Osteoblast (primary cell): ENCODE measurements around the gene FGD5. TPM values are rescaled to one million over a fixed set of nuclear protein-coding genes. Genes with fewer than 3 reads are reported as not detected.

Experiments
- DNase-seq: peaks from one replicate; pipeline ENCODE4 v3.0.0; 2011; ENCODE audit warnings: low spot score, mixed read lengths; ENCODE audit not compliant: insufficient read length; ENCODE audit errors: missing footprints
- H2AFZ ChIP-seq: 2 replicates; pipeline ENCODE4 v1.6.0; 2011; ENCODE audit warnings: mild to moderate bottlenecking, low read length
- H3K27ac ChIP-seq: 2 replicates; pipeline ENCODE4 v1.5.1; 2011; ENCODE audit warnings: mild to moderate bottlenecking, low read depth, low read length, moderate library complexity
- H3K27me3 ChIP-seq: 2 replicates; pipeline ENCODE4 v1.6.0; 2012; ENCODE audit warnings: mild to moderate bottlenecking, control low read depth, inconsistent platforms, low read length, moderate library complexity; ENCODE audit not compliant: insufficient read depth
- H3K36me3 ChIP-seq: 2 replicates; pipeline ENCODE4 v1.5.1; 2011; ENCODE audit warnings: mild to moderate bottlenecking, low read length, control low read depth, moderate library complexity; ENCODE audit not compliant: insufficient read depth
- H3K4me1 ChIP-seq: 2 replicates; pipeline ENCODE4 v1.5.1; 2011; ENCODE audit warnings: mild to moderate bottlenecking, low read length, control low read depth, moderate library complexity; ENCODE audit not compliant: insufficient read depth
- H3K4me2 ChIP-seq: 2 replicates; pipeline ENCODE4 v1.6.0; 2011; ENCODE audit warnings: mild to moderate bottlenecking, low read length; ENCODE audit not compliant: insufficient read depth
- H3K4me3 ChIP-seq: fragments of 200-600 bp; sonication (generic); 3 replicates; pipeline ENCODE4 v1.5.1; 2012; ENCODE audit warnings: mild to moderate bottlenecking, low read length, inconsistent platforms; ENCODE audit not compliant: insufficient read depth
- H3K79me2 ChIP-seq: 2 replicates; pipeline ENCODE4 v1.6.0; 2012; ENCODE audit warnings: mild to moderate bottlenecking, low read length, control low read depth, inconsistent platforms; ENCODE audit not compliant: insufficient read depth
- H3K9me3 ChIP-seq: 2 replicates; pipeline ENCODE4 v1.5.1; 2011; ENCODE audit warnings: low read depth, low read length, control low read depth
- H4K20me1 ChIP-seq: 2 replicates; pipeline ENCODE4 v1.6.0; 2012; ENCODE audit warnings: mild to moderate bottlenecking, low read length, control low read depth; ENCODE audit not compliant: insufficient read depth
- total RNA-seq: library from RNA; depleted of rRNA; stranded (reverse); fragments of >200 nt; gene quantifications from 2 replicates; pipeline ENCODE4 v1.2.3, GENCODE V29; 2012
- TF ChIP-seq, protein P1 (sequence below): IDR thresholded peaks from 2 replicates; pipeline ENCODE4 v1.5.1; 2011; ENCODE audit warnings: mild to moderate bottlenecking, low read depth, low read length, moderate library complexity; ENCODE audit errors: extremely low read depth

FGD5 gene
- total RNA-seq, 1 donor, result under 0.01 TPM

DNA sequence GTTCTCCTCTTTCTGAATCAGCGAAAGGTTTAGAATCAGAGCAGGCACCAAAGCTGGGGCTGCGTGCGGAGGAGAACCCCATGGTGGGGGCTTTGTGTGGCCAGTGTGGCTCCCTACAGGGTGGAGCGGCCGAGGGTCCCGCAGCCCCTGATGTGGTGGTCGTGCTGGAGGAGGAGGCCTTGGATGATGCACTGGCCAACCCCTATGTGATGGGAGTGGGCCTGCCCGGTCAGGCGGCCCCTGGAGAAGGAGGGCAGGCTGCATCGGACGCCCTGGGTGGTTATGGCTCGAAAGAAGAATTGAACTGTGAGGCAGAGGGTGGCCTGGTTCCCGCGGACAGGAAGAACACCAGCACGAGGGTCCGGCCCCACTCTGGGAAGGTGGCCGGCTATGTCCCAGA is 1.4 kb downstream of the FGD5 start:
- H3K4me1 ChIP-seq, result no peaks in the 10 kb centered on the region
- no peak overlapping the region for H3K4me3 ChIP-seq
- no peaks in the 10 kb centered on the region for H3K79me2 ChIP-seq
- H3K27ac ChIP-seq, result no peak overlapping the region
- H3K36me3 ChIP-seq, result no peaks in the 10 kb centered on the region
- no peak overlapping the region for H2AFZ ChIP-seq
- TF ChIP-seq, protein P1, sequence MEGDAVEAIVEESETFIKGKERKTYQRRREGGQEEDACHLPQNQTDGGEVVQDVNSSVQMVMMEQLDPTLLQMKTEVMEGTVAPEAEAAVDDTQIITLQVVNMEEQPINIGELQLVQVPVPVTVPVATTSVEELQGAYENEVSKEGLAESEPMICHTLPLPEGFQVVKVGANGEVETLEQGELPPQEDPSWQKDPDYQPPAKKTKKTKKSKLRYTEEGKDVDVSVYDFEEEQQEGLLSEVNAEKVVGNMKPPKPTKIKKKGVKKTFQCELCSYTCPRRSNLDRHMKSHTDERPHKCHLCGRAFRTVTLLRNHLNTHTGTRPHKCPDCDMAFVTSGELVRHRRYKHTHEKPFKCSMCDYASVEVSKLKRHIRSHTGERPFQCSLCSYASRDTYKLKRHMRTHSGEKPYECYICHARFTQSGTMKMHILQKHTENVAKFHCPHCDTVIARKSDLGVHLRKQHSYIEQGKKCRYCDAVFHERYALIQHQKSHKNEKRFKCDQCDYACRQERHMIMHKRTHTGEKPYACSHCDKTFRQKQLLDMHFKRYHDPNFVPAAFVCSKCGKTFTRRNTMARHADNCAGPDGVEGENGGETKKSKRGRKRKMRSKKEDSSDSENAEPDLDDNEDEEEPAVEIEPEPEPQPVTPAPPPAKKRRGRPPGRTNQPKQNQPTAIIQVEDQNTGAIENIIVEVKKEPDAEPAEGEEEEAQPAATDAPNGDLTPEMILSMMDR, result no peak
- no peak for DNase-seq
- no peaks in the 10 kb centered on the region for H3K9me3 ChIP-seq
- no peak overlapping the region for H3K4me2 ChIP-seq
- peaks cover 6% of the 10 kb centered on the region for H3K27me3 ChIP-seq
- H4K20me1 ChIP-seq, result no peaks in the 10 kb centered on the region

DNA sequence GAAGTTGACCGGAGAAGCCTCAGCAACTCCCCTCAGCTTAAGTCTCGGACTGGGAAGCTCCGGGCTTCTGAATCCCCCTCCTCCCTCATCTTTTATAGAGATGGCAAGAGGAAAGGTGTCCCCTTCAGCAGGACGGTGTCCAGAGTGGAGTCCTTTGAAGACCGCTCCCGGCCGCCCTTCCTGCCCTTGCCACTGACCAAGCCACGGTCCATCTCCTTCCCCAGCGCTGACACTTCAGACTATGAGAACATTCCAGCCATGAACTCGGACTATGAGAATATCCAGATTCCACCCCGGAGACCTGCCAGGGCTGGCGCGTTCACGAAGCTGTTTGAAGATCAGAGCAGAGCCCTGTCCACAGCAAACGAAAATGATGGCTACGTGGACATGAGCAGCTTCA is 2.4 kb downstream of the FGD5 start:
- no peak overlapping the region for H2AFZ ChIP-seq
- TF ChIP-seq, protein P1, result no peak
- H3K4me3 ChIP-seq, result no peak overlapping the region
- no peak overlapping the region for H3K27ac ChIP-seq
- H3K4me1 ChIP-seq, result no peaks in the 10 kb centered on the region
- no peak for DNase-seq
- H3K79me2 ChIP-seq, result no peaks in the 10 kb centered on the region
- no peaks in the 10 kb centered on the region for H3K9me3 ChIP-seq
- H3K27me3 ChIP-seq, result peaks cover 6% of the 10 kb centered on the region
- no peaks in the 10 kb centered on the region for H4K20me1 ChIP-seq
- H3K36me3 ChIP-seq, result no peaks in the 10 kb centered on the region
- no peak overlapping the region for H3K4me2 ChIP-seq

DNA sequence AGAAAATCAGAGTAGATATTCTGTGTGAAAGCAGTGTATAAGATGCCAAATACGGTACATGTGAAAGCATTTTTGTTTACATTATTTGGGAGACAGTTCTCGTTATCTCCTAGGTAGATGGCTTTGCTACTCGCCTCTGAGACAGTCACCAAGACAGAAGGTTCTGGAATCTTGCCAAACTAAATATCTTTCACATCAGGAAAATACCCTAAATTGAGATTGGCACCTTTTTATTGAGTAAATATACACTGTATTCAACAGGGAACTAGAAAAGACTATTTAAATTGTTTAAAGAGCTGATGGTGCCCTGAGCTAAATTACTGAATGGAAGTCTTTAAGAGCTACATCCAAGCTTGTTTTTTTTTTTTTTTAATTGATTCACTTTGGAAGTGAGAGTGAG is 3.4 kb downstream of the FGD5 start:
- no peak overlapping the region for H3K4me2 ChIP-seq
- no peak overlapping the region for H3K4me3 ChIP-seq
- no peak overlapping the region for H3K27ac ChIP-seq
- no peak for DNase-seq
- peaks cover 6% of the 10 kb centered on the region for H3K27me3 ChIP-seq
- TF ChIP-seq, protein P1, result no peak
- no peaks in the 10 kb centered on the region for H3K9me3 ChIP-seq
- H3K4me1 ChIP-seq, result no peaks in the 10 kb centered on the region
- H3K36me3 ChIP-seq, result no peaks in the 10 kb centered on the region
- no peaks in the 10 kb centered on the region for H4K20me1 ChIP-seq
- no peak overlapping the region for H2AFZ ChIP-seq
- no peaks in the 10 kb centered on the region for H3K79me2 ChIP-seq

DNA sequence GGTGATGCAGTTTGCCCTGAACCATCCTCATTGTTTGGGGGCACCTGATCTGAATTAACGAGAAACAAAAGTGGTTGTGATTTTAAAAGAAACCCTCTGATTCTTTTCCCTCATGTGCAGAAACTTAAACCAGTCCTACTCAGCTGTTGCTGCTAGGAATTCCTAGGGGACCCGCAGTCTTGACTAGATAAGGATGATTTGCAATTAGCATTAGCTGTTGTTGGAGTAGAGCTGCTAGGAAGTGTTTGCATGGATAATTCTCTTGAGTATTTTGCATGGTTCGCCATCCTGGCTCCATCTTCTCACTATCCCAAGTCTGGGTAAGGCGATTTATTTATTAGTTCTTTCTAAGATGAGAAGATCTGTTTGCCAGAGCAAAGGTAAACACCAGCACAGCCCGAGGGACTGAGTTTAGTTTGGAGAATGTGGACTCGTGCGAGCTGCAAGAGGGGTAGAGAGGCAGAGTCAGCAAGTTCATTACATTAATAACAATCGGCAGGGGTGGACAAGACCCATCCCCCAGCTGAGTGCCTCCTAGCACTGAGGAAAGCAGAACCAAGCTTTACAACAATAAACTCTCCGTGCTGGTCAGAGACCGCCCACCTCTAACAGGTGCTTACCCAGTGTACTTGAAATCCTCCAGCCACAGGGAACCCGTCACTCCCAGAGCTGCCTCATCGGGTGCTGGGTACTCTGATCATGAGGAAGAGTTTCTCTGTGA is 4.1 kb downstream of the FGD5 start:
- Histone ChIP-seq H3K27me3 (peaks cover 6% of the 10 kb centered on the region), H3K36me3 (no peaks in the 10 kb centered on the region), H3K4me2 (no peak overlapping the region), H3K9me3 (no peaks in the 10 kb centered on the region), H4K20me1 (no peaks in the 10 kb centered on the region), H3K79me2 (no peaks in the 10 kb centered on the region), H3K27ac (no peak overlapping the region), H3K4me3 (no peak overlapping the region), H2AFZ (no peak overlapping the region), H3K4me1 (no peaks in the 10 kb centered on the region)
- DNase-seq, result no peak
- TF ChIP-seq, protein P1, result no peak
